ENCODE measurements around the gene CREB5.

CREB5 gene, protein sequence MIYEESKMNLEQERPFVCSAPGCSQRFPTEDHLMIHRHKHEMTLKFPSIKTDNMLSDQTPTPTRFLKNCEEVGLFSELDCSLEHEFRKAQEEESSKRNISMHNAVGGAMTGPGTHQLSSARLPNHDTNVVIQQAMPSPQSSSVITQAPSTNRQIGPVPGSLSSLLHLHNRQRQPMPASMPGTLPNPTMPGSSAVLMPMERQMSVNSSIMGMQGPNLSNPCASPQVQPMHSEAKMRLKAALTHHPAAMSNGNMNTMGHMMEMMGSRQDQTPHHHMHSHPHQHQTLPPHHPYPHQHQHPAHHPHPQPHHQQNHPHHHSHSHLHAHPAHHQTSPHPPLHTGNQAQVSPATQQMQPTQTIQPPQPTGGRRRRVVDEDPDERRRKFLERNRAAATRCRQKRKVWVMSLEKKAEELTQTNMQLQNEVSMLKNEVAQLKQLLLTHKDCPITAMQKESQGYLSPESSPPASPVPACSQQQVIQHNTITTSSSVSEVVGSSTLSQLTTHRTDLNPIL

GRCh38 chr7:28411876-28412662, at the start of gene CREB5:
CREB5 (plus strand) TSS chr7:28412518; CDS start chr7:28412915, 397 bp downstream.
- no peaks in the 10 kb centered on the region for H3K36me3 Mint-ChIP-seq (ENCODE audit: low read depth)
- peaks cover 78% of the 10 kb centered on the region for H3K27me3 Mint-ChIP-seq
- peak within 1 kb of the TSS; percentile 75 for H3K4me3 Mint-ChIP-seq
- no peaks in the 10 kb centered on the region for H3K9me3 Mint-ChIP-seq
- no peak within 1 kb of the TSS for H3K27ac Mint-ChIP-seq
- peaks cover 54% of the 10 kb centered on the region for H3K4me1 Mint-ChIP-seq (ENCODE audit: low read depth)

- H3K36me3 Mint-ChIP-seq (ENCODE audit: low read depth), result no peaks in the 10 kb centered on the region
- H3K9me3 Mint-ChIP-seq, result peaks cover 15% of the 10 kb centered on the region
- no peak overlapping the region for H3K27ac Mint-ChIP-seq
- peaks cover 5% of the 10 kb centered on the region for H3K4me1 Mint-ChIP-seq (ENCODE audit: low read depth)
- no peak overlapping the region for H3K4me3 Mint-ChIP-seq
- H3K27me3 Mint-ChIP-seq, result peaks cover 27% of the 10 kb centered on the region
These were observed 49.5 kb upstream of the CREB5 start for GRCh38 chr7:28362812-28363211.

DNA sequence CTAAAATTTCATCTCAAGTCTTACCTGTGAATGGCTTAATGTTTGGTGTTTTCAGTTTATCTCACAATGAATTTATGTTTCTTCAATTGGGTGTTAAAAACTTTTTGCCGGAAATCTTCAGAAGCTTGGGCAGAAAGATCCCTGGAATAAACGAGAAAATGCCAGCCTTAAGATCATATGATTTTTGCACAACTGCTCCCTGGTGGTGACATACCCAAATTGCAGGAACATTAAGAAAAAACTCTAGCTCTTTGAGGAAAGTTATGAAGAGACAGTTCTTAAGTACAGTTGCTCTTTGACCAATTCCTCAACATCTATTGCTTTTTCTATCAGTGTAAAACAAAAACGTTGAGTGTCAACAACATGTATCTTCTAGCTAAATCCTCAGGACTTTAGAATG, 48.2 kb upstream of the CREB5 start:
- Mint-ChIP-seq H3K9me3 (peaks cover 15% of the 10 kb centered on the region), H3K27ac (no peak overlapping the region), H3K27me3 (peaks cover 28% of the 10 kb centered on the region), H3K4me1 (ENCODE audit: low read depth) (no peaks in the 10 kb centered on the region), H3K4me3 (no peak overlapping the region), H3K36me3 (ENCODE audit: low read depth) (no peaks in the 10 kb centered on the region)

DNA sequence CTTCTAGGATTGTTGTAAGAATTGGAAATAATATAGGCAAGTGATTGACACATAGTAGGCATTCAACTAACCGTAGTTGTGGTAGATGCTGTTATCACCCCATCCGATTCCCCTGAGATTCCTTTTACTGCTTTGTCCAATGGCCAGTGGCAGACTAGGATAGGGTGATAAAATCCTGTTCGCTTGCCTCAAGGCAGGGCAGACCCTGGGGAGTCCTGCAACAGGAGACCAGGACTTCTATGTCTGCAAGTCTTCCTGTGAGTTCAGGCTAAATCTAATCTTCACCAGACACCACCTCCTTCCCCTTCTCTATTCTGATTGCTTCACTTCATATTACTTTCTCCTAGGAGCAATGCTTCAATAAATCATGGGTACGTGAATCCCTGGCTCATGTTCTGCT, 42.8 kb upstream of the CREB5 start:
- H3K27me3 Mint-ChIP-seq, result peaks cover 31% of the 10 kb centered on the region
- H3K36me3 Mint-ChIP-seq (ENCODE audit: low read depth), result no peaks in the 10 kb centered on the region
- H3K27ac Mint-ChIP-seq, result peak overlapping the region; percentile 17
- no peaks in the 10 kb centered on the region for H3K4me1 Mint-ChIP-seq (ENCODE audit: low read depth)
- peaks cover 11% of the 10 kb centered on the region for H3K9me3 Mint-ChIP-seq
- no peak overlapping the region for H3K4me3 Mint-ChIP-seq

- no peaks in the 10 kb centered on the region for H3K9me3 Mint-ChIP-seq
- peaks cover 14% of the 10 kb centered on the region for H3K27me3 Mint-ChIP-seq
- H3K4me3 Mint-ChIP-seq, result no peak overlapping the region
- H3K36me3 Mint-ChIP-seq (ENCODE audit: low read depth), result no peaks in the 10 kb centered on the region
- no peaks in the 10 kb centered on the region for H3K4me1 Mint-ChIP-seq (ENCODE audit: low read depth)
- no peak overlapping the region for H3K27ac Mint-ChIP-seq
These were observed 40.5 kb upstream of the CREB5 start for GRCh38 chr7:28371846-28372245.

GRCh38 chr7:28373990-28374389, 38.3 kb upstream of the CREB5 start:
- no peak overlapping the region for H3K4me3 Mint-ChIP-seq
- no peaks in the 10 kb centered on the region for H3K9me3 Mint-ChIP-seq
- H3K36me3 Mint-ChIP-seq (ENCODE audit: low read depth), result no peaks in the 10 kb centered on the region
- peaks cover 12% of the 10 kb centered on the region for H3K27me3 Mint-ChIP-seq
- H3K27ac Mint-ChIP-seq, result no peak overlapping the region
- H3K4me1 Mint-ChIP-seq (ENCODE audit: low read depth), result no peaks in the 10 kb centered on the region

GRCh38 chr7:28375729-28376128, 36.6 kb upstream of the CREB5 start:
- Mint-ChIP-seq H3K4me1 (ENCODE audit: low read depth) (no peaks in the 10 kb centered on the region), H3K4me3 (no peak overlapping the region), H3K27ac (no peak overlapping the region), H3K9me3 (no peaks in the 10 kb centered on the region), H3K27me3 (peaks cover 18% of the 10 kb centered on the region), H3K36me3 (ENCODE audit: low read depth) (no peaks in the 10 kb centered on the region)

GRCh38 chr7:28376634-28377033, 35.7 kb upstream of the CREB5 start:
- Mint-ChIP-seq H3K27me3 (peaks cover 15% of the 10 kb centered on the region), H3K36me3 (ENCODE audit: low read depth) (no peaks in the 10 kb centered on the region), H3K27ac (no peak overlapping the region), H3K4me3 (no peak overlapping the region), H3K4me1 (ENCODE audit: low read depth) (no peaks in the 10 kb centered on the region), H3K9me3 (no peaks in the 10 kb centered on the region)

- Mint-ChIP-seq H3K4me3 (no peak overlapping the region), H3K36me3 (ENCODE audit: low read depth) (no peaks in the 10 kb centered on the region), H3K4me1 (ENCODE audit: low read depth) (no peaks in the 10 kb centered on the region), H3K27ac (no peak overlapping the region), H3K9me3 (no peaks in the 10 kb centered on the region), H3K27me3 (peaks cover 11% of the 10 kb centered on the region)
These were observed 33.7 kb upstream of the CREB5 start for GRCh38 chr7:28378574-28379149.

GRCh38 chr7:28381466-28381865, 30.9 kb upstream of the CREB5 start:
- Mint-ChIP-seq H3K27me3 (peaks cover 11% of the 10 kb centered on the region), H3K4me3 (no peak overlapping the region), H3K9me3 (no peaks in the 10 kb centered on the region), H3K27ac (no peak overlapping the region), H3K36me3 (ENCODE audit: low read depth) (no peaks in the 10 kb centered on the region), H3K4me1 (ENCODE audit: low read depth) (no peaks in the 10 kb centered on the region)

GRCh38 chr7:28382144-28382543, 30.2 kb upstream of the CREB5 start:
- Mint-ChIP-seq H3K36me3 (ENCODE audit: low read depth) (no peaks in the 10 kb centered on the region), H3K4me1 (ENCODE audit: low read depth) (no peaks in the 10 kb centered on the region), H3K4me3 (no peak overlapping the region), H3K9me3 (no peaks in the 10 kb centered on the region), H3K27ac (no peak overlapping the region), H3K27me3 (peaks cover 11% of the 10 kb centered on the region)

- Mint-ChIP-seq H3K36me3 (ENCODE audit: low read depth) (no peaks in the 10 kb centered on the region), H3K27me3 (peaks cover 13% of the 10 kb centered on the region), H3K27ac (no peak overlapping the region), H3K4me1 (ENCODE audit: low read depth) (no peaks in the 10 kb centered on the region), H3K9me3 (no peaks in the 10 kb centered on the region), H3K4me3 (no peak overlapping the region)
These were observed 28.3 kb upstream of the CREB5 start for GRCh38 chr7:28383975-28384374.

DNA sequence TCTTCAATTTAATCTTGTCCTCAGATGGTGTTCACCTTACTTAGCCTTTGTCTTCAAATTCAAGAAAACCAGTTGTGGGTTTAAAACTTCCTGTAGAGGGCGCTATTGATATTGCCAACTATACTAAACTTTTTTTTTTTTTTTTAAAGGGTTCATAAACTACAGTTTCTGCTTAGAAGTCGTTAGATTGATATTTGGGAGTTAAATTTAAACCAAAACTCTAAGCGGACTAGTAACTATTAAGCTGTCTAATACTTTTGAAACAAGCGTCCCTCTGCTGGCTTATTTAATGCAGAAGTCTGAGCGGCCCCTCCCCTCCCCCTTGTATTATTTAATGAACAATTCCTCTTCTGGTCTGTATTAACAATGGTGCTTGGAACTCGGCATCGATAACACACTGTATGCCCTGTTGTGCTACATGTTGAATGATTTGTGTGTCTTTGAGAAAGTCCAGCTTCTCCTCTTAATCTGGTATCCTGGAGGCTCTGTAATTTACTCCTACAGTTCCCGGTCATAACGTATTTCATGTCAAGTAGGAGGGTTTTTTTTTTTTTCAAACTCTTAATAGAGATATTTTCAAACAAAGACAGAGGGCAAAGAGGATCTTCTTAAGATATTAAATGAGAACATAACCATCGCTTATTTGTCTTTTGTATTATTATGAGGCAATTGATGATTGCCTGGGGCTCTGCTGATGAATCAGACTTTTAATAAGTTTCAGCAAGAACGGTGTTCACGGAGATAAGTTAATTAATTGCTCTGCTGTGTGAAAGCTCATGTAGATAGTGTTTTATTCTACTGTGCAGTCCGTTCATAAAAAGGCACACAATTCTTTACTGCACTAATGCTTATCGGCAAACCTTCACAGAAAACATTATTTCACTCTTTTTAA, 22.6 kb upstream of the CREB5 start:
- Mint-ChIP-seq H3K9me3 (no peaks in the 10 kb centered on the region), H3K36me3 (ENCODE audit: low read depth) (no peaks in the 10 kb centered on the region), H3K27me3 (peaks cover 43% of the 10 kb centered on the region), H3K27ac (no peak overlapping the region), H3K4me1 (ENCODE audit: low read depth) (peaks cover 3% of the 10 kb centered on the region), H3K4me3 (no peak overlapping the region)

GRCh38 chr7:28390426-28390825, 21.9 kb upstream of the CREB5 start:
- no peak overlapping the region for H3K27ac Mint-ChIP-seq
- H3K36me3 Mint-ChIP-seq (ENCODE audit: low read depth), result no peaks in the 10 kb centered on the region
- peaks cover 43% of the 10 kb centered on the region for H3K27me3 Mint-ChIP-seq
- no peaks in the 10 kb centered on the region for H3K9me3 Mint-ChIP-seq
- peaks cover 3% of the 10 kb centered on the region for H3K4me1 Mint-ChIP-seq (ENCODE audit: low read depth)
- no peak overlapping the region for H3K4me3 Mint-ChIP-seq

Measured in stimulated activated naive CD8-positive, alpha-beta T cell treated with anti-CD3 and anti-CD28 coated beads, Interleukin-15, Interleukin-2, amounts not matched to agents 100 ng/mL and 50 ng/mL, for 24 hours (primary cell).